Tibial nerve (tissue), 4 donors: ENCODE data around the gene DAP3. TPM values are rescaled to one million over a fixed set of nuclear protein-coding genes. Genes with fewer than 3 reads are reported as not detected.
"Not testable (repeated sequence)": the region's sequence is repeated elsewhere in the genome, so short reads cannot be mapped to it uniquely, and the experiment has no call there.

Experiments
- DNase-seq, 2 donors: peaks; one replicate each; pipeline ENCODE4 v3.0.0-alpha.2; 2019; ENCODE audit warnings: low spot score in 2 of 2
- H3K27ac ChIP-seq, 4 donors: fragments of 200-600 bp; sonication (generic) in 3 of 4; one replicate each; pipeline ENCODE4 v1.5.1; 2017 to 2019; ENCODE audit warnings: mild to moderate bottlenecking in 1 of 4
- H3K27me3 ChIP-seq, 2 donors: fragments of 200-600 bp; sonication (generic) in 1 of 2; one replicate each; pipeline versions ENCODE4 v1.5.1 to v1.6.0; 2017 to 2019
- H3K36me3 ChIP-seq, 3 donors: fragments of 200-600 bp; sonication (generic); one replicate each; pipeline ENCODE4 v1.5.1; 2018 to 2019
- H3K4me1 ChIP-seq, 4 donors: fragments of 200-600 bp; sonication (generic) in 3 of 4; one replicate each; pipeline ENCODE4 v1.5.1; 2017 to 2019
- H3K4me3 ChIP-seq, 4 donors: fragments of 200-600 bp; sonication (generic) in 3 of 4; one replicate each; pipeline ENCODE4 v1.5.1; 2017 to 2019; ENCODE audit warnings: mild to moderate bottlenecking in 1 of 4, moderate library complexity in 1 of 4
- H3K9me3 ChIP-seq, 4 donors: fragments of 200-600 bp; sonication (generic) in 3 of 4; one replicate each; pipeline ENCODE4 v1.5.1; 2017 to 2019
- EP300 ChIP-seq, 2 donors: sonication (generic); formaldehyde crosslinking; IDR thresholded peaks; one replicate each; pipeline ENCODE4 v1.6.1; 2017; ENCODE audit warnings: antibody characterized with exemption in 2 of 2, mild to moderate bottlenecking in 1 of 2
- POLR2A ChIP-seq, 2 donors: fragments of 450-650 bp; IDR thresholded peaks; one replicate each; pipeline ENCODE4 v1.6.1; 2017; ENCODE audit warnings: antibody characterized with exemption in 2 of 2, mild to moderate bottlenecking in 2 of 2, moderate library complexity in 2 of 2
- WGBS, 2 donors: methylation state at CpG; one replicate each; pipeline ENCODE4 v1.1.5; 2018; 5-methylcytosine and 5-hydroxymethylcytosine counted together
- total RNA-seq, 4 donors: library from RNA; depleted of rRNA; stranded (reverse); fragments of >200 nt; gene quantifications; one replicate each; pipeline ENCODE4 v1.1.0, GENCODE V29; 2016
- TF ChIP-seq, protein P1 (sequence below), 5 experiments: fragments of 200-600 bp in 3 of 5; fragments of 450-650 bp in 2 of 5; sonication (generic) in 3 of 5; IDR thresholded peaks; one replicate each; pipeline ENCODE4 v1.5.1; 2016 to 2019; ENCODE audit warnings: antibody characterized with exemption in 5 of 5, mild to moderate bottlenecking in 3 of 5, moderate library complexity in 2 of 5

The DAP3 gene
- total RNA-seq, 4 donors from 2014 or later: 101 to 159 (median 138) TPM

DNA sequence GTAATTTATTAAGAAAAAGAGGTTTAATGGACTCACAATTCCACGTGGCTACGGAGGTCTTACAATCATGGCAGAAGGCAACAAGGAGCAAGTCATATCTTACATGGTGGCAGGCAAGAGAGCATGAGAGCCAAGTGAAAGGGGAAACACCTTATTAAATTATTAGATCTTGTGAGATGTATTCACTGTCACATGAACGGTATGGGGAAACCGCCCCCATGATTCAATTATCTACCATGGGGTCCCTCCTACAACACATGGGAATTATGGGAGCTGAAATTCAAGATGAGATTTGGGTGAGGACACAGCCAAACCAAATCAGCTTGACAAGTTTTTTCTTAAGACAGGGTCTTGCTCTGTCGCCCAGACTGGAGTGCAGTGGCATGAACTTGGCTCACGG lies 14.3 kb downstream of the DAP3 start:
- Histone ChIP-seq H3K27me3 (no peaks in the 10 kb centered on the region), H3K4me1 (peaks cover 0 to 4% (median 0%) of the 10 kb centered on the region in 4 donors), H3K9me3 (no peaks in the 10 kb centered on the region), H3K4me3 (no peak overlapping the region), H3K36me3 (no peaks in the 10 kb centered on the region), H3K27ac (no peak overlapping the region)
- WGBS, 2 donors: 94 to 96% methylated on average over 6 of the region's 6 CpGs
- TF ChIP-seq, protein P1, sequence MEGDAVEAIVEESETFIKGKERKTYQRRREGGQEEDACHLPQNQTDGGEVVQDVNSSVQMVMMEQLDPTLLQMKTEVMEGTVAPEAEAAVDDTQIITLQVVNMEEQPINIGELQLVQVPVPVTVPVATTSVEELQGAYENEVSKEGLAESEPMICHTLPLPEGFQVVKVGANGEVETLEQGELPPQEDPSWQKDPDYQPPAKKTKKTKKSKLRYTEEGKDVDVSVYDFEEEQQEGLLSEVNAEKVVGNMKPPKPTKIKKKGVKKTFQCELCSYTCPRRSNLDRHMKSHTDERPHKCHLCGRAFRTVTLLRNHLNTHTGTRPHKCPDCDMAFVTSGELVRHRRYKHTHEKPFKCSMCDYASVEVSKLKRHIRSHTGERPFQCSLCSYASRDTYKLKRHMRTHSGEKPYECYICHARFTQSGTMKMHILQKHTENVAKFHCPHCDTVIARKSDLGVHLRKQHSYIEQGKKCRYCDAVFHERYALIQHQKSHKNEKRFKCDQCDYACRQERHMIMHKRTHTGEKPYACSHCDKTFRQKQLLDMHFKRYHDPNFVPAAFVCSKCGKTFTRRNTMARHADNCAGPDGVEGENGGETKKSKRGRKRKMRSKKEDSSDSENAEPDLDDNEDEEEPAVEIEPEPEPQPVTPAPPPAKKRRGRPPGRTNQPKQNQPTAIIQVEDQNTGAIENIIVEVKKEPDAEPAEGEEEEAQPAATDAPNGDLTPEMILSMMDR (IDR thresholded peaks at IDR 0.05): no peak
- TF ChIP-seq EP300 (IDR thresholded peaks at IDR 0.05) (no peak), POLR2A (IDR thresholded peaks at IDR 0.05) (no peak)
- no peak for DNase-seq

DNA sequence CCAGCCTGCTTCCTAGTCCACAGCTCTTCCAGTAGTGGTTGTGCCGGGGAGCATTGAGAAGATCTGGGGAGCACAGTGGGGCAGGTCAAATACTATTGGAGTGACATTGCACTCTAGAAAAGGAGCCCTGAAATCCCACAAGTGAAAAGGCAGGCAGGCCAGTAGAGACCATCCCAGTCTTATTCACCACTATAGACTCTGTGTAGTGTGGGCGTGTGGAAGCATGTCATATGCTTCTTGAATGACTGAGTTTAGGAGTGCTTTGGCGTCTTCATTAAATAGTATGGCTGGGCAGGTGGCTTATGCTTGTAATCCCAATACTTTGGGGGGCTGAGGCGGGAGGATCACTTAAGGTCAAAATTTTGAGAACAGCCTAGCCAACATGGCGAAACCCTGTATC lies 15.5 kb downstream of the DAP3 start:
- DNase-seq, H3K9me3 ChIP-seq, H3K27ac ChIP-seq, H3K27me3 ChIP-seq, H3K4me3 ChIP-seq, H3K36me3 ChIP-seq, H3K4me1 ChIP-seq: not testable (repeated sequence)
- 85 to 91% methylated on average over 5 of the region's 5 CpGs for WGBS, 2 donors

DNA sequence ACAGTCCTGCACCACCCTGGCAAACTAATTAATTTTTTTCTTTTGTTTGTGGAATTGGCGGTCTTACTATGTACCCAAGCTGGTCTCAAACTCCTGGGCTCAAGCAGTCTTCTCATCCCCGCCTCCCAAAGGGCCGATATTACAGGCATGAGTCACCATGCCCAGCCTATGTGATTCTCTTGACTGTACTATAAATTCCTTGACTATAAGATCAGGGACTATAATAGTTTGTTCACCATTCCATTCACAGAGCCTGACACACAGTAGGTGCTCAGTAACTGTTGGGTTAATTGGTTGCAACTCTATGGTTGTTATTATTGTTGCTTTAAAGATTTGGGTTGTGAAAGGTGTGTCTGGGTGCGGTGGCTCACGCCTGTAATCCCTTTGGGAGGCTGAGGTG lies 17.2 kb downstream of the DAP3 start:
- no peaks in the 10 kb centered on the region for H3K9me3 ChIP-seq
- H3K4me1 ChIP-seq: no peaks in the 10 kb centered on the region
- H3K36me3 ChIP-seq: peaks cover 0 to 15% (median 0%) of the 10 kb centered on the region in 3 donors
- no peak for DNase-seq
- H3K4me3 ChIP-seq: no peak overlapping the region
- WGBS, 2 donors: 84% methylated on average over 5 of the region's 5 CpGs
- no peak overlapping the region for H3K27ac ChIP-seq
- TF ChIP-seq, protein P1 (IDR thresholded peaks at IDR 0.05): no peak
- TF ChIP-seq POLR2A (IDR thresholded peaks at IDR 0.05) (no peak), EP300 (IDR thresholded peaks at IDR 0.05) (no peak)
- no peaks in the 10 kb centered on the region for H3K27me3 ChIP-seq

DNA sequence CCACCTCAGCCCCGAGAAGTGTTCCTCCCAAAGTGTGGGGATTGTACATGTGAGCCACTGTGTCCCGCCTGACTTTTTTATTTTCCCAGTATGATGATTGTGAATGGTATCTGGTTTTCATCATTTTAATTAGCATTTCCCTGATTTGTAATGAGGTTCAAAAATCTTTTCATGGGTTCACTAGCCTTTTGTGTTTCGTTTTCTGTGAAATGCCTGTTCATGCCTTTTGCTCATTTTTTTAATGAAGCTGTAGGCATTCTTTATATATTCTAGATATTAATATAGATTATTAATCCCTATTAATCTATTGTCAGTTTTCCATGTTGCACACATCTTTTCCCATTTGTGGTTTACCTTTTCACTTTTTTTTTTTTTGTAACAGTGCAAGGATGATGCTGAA lies 20.5 kb downstream of the DAP3 start:
- Histone ChIP-seq H3K4me3 (no peak overlapping the region), H3K27me3 (no peaks in the 10 kb centered on the region), H3K27ac (no peak overlapping the region), H3K9me3 (no peaks in the 10 kb centered on the region), H3K36me3 (peaks cover 0 to 26% (median 0%) of the 10 kb centered on the region in 3 donors), H3K4me1 (no peaks in the 10 kb centered on the region)
- TF ChIP-seq, protein P1 (IDR thresholded peaks at IDR 0.05): no peak
- no peak for TF ChIP-seq POLR2A (IDR thresholded peaks at IDR 0.05)
- TF ChIP-seq EP300 (IDR thresholded peaks at IDR 0.05): no peak
- WGBS, 2 donors: 94 to 99% methylated on average over 3 of the region's 3 CpGs
- DNase-seq: no peak

DNA sequence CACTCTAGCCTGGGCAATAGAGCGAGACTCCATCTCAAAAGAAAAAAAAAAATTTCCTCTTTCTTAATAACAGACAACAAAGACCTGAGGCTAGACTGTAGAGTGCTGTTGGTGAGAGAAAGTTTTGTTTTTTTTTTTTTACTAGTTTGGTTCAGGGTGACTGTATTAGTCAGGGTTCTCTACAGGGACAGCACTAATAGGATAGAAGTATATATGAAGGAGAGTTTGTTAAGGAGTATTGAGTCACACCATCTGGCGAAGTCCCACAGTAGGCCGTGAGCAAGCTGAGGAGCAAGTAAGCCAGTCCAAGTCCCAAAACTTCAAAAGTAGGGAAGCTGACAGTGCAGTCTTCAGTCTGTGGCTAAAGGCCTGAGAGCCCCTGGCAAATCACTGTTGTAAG lies 22.6 kb downstream of the DAP3 start:
- H3K4me3 ChIP-seq, DNase-seq, H3K27ac ChIP-seq, H3K9me3 ChIP-seq, H3K4me1 ChIP-seq, H3K27me3 ChIP-seq: not testable (repeated sequence)
- 94 to 98% methylated on average over 3 of the region's 3 CpGs for WGBS, 2 donors
- H3K36me3 ChIP-seq: peaks cover 0 to 27% (median 0%) of the 10 kb centered on the region in 3 donors

DNA sequence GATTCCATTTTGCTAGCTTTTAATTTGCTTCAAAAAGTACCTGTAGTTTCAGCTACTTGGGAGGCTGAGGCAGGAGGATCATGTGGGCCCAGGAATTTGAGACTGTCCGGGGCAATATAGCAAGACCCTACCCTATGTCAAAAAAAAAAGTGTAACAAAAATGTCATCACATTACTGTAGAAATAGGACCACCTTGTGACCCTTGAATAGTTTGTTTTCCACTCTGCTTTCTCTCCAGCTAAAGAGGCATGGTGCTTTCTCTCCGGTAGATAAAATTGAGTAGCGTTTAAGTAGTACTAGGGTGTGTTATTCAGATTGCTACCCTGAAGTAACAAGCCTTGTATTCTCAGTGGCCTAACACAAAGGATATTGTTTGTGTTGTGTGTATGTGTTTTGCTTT lies 23.7 kb downstream of the DAP3 start:
- peaks cover 0 to 38% (median 0%) of the 10 kb centered on the region in 3 donors for H3K36me3 ChIP-seq
- DNase-seq, H3K27ac ChIP-seq, H3K4me3 ChIP-seq, H3K27me3 ChIP-seq, H3K4me1 ChIP-seq, H3K9me3 ChIP-seq: not testable (repeated sequence)
- WGBS, 2 donors: 69 to 91% methylated on average over 3 of the region's 3 CpGs

DNA sequence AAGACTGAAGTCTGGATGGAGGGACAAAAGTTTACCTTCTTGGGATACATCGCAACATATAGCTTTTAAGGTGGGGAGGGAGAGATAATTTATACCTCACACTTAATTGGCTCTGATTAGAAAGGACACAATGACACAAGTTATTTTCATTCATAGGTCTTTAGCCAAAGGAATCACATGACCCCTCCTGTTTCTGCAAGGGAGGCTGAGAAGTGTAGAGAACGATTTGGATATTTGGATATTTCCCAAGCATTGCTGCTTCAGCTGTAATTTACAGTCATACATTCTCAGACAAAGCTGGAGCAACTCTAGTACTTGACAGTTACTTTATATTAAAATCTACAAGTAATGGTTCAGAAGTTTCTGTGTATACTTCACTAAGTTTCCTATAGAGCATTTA lies 24.2 kb downstream of the DAP3 start:
- Histone ChIP-seq H3K27ac (no peak overlapping the region), H3K36me3 (peaks cover 0 to 41% (median 0%) of the 10 kb centered on the region in 3 donors), H3K9me3 (no peaks in the 10 kb centered on the region), H3K4me1 (no peaks in the 10 kb centered on the region), H3K27me3 (no peaks in the 10 kb centered on the region), H3K4me3 (no peak overlapping the region)
- WGBS, 2 donors: 55 to 60% methylated on average over 2 of the region's 2 CpGs
- TF ChIP-seq EP300 (IDR thresholded peaks at IDR 0.05) (no peak), POLR2A (IDR thresholded peaks at IDR 0.05) (no peak)
- TF ChIP-seq, protein P1 (IDR thresholded peaks at IDR 0.05): no peak
- DNase-seq: no peak

DNA sequence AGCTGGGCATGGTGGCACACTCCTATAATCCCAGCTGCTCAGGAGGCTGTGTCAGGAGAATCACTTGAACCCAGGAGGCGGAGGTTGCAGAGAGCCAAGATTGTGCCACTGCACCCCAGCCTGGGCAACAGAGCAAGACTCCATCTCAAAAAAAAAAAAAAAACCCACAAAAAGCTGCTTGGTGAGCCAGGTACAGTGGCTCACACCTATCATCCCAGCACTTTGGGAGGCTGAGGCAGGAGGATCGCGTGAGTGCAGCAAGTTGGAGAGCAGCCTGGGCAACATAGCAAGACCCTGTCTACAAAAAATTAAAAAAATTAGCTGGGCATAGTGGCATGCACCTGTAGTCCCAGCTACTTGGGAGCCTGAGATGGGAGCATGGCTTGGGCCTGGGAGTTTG lies 26.2 kb downstream of the DAP3 start:
- not testable (repeated sequence) for H3K27ac ChIP-seq, H3K4me1 ChIP-seq, H3K9me3 ChIP-seq, H3K27me3 ChIP-seq, DNase-seq, H3K4me3 ChIP-seq
- H3K36me3 ChIP-seq: peaks cover 0 to 44% (median 0%) of the 10 kb centered on the region in 3 donors
- 94 to 96% methylated on average over 3 of the region's 3 CpGs for WGBS, 2 donors
